HCT116 (cell line): ENCODE measurements around the gene ZMYND10. TPM values are rescaled to one million over a fixed set of nuclear protein-coding genes. Genes with fewer than 3 reads are reported as not detected.

Experiments used
- ATAC-seq: fragments of 200-7000 bp; cut with Tn5 transposase; 2 replicates; pipeline ENCODE4 v1.9.1; 2020; ENCODE audit warnings: mild to moderate bottlenecking, moderate library complexity
- BruUV-seq: library from RNA; stranded (reverse); fragments of 400-500 nt; replicated peaks from 2 replicates; lab custom pipeline; 2021; lab: Mats Ljungman, UMichigan
- CTCF ChIA-PET: fragments of 300-600 bp; sonication (Branson Sonifier 250); formaldehyde crosslinking; loops from one replicate; lab custom pipeline; 2021; ENCODE audit warnings: antibody characterized with exemption; lab: Charles Lee
- POLR2A ChIA-PET: fragments of 300-600, 350-600 bp; sonication (Branson Sonifier 250); formaldehyde crosslinking; loops from one replicate; lab custom pipeline; 2021; ENCODE audit warnings: antibody characterized with exemption; lab: Charles Lee
- RAD21 ChIA-PET, 2 experiments: fragments of 300-600 bp; sonication (Branson Sonifier 250); formaldehyde crosslinking; loops; one replicate each; lab custom pipeline; 2023; ENCODE audit warnings: low total read pairs in 2 of 2; ENCODE audit not compliant: uncharacterized antibody in 2 of 2, unreplicated experiment in 2 of 2, low non-redundant PET in 1 of 2; lab: Charles Lee
- DNase-seq: peaks from one replicate; pipeline ENCODE4 v3.0.0-alpha.2; 2010; ENCODE audit warnings: low read depth, low spot score
- H2AFZ ChIP-seq: fragments of 200-600 bp; shearing (Covaris generic), sonication (generic); 2 replicates; pipeline ENCODE4 v1.6.1; 2017; ENCODE audit warnings: low read depth, mixed run types, mixed read lengths, antibody characterized with exemption, low read length; ENCODE audit not compliant: poor library complexity, severe bottlenecking
- H3K27ac ChIP-seq: 2 replicates; pipeline ENCODE4 v1.5.1; 2012; ENCODE audit warnings: low read depth, low read length
- H3K27me3 ChIP-seq: fragments of 200-600 bp; sonication (generic); 2 replicates; pipeline ENCODE4 v1.6.1; 2016; ENCODE audit warnings: mixed run types, low read length, mixed read lengths; ENCODE audit not compliant: insufficient read depth
- H3K36me3 ChIP-seq, 2 experiments: fragments of 200-500 bp in 1 of 2; fragments of 200-600 bp in 1 of 2; sonication (Bioruptor generic) in 1 of 2; sonication (generic) in 1 of 2; 2 replicates each; pipeline versions ENCODE4 v1.5.1 to v1.6.1; 2014 to 2016; ENCODE audit warnings: low read length in 2 of 2, inconsistent platforms in 1 of 2, mixed read lengths in 1 of 2, mixed run types in 1 of 2; ENCODE audit not compliant: insufficient read depth in 2 of 2, control insufficient read depth in 1 of 2
- H3K4me1 ChIP-seq, 2 experiments: fragments of 200-600 bp in 1 of 2; sonication (generic) in 1 of 2; 2 replicates each; pipeline versions ENCODE4 v1.5.1 to v1.6.1; 2012 to 2017; ENCODE audit warnings: low read length in 2 of 2, inconsistent platforms in 1 of 2, mild to moderate bottlenecking in 1 of 2, mixed read lengths in 1 of 2, mixed run types in 1 of 2, moderate library complexity in 1 of 2; ENCODE audit not compliant: insufficient read depth in 2 of 2, control insufficient read depth in 1 of 2
- H3K4me2 ChIP-seq: fragments of 200-600 bp; sonication (generic); 2 replicates; pipeline ENCODE4 v1.6.1; 2017; ENCODE audit warnings: mixed run types, low read length, mixed read lengths
- H3K4me3 ChIP-seq, 2 experiments: fragments of 200-600 bp in 1 of 2; sonication (generic) in 1 of 2; replicated peaks in 1 of 2; 2 replicates each; pipeline ENCODE4 v1.5.1; 2011 to 2016; ENCODE audit warnings: low read length in 2 of 2, control low read depth in 1 of 2, low read depth in 1 of 2, mild to moderate bottlenecking in 1 of 2, mixed read lengths in 1 of 2, mixed run types in 1 of 2
- H3K79me2 ChIP-seq: fragments of 200-600 bp; sonication (generic); 2 replicates; pipeline ENCODE4 v1.6.1; 2017; ENCODE audit warnings: mild to moderate bottlenecking, mixed run types, low read length, moderate library complexity, mixed read lengths; ENCODE audit not compliant: insufficient read depth
- H3K9ac ChIP-seq: fragments of 200-600 bp; sonication (generic); 2 replicates; pipeline ENCODE4 v1.6.1; 2016; ENCODE audit warnings: low read length, mixed read lengths
- H3K9me2 ChIP-seq: fragments of 200-600 bp; sonication (generic), shearing (Covaris generic); 2 replicates; pipeline ENCODE4 v1.6.1; 2017; ENCODE audit warnings: mixed run types, mild to moderate bottlenecking, moderate library complexity; ENCODE audit not compliant: insufficient read depth
- H3K9me3 ChIP-seq, 2 experiments: fragments of 200-500 bp in 1 of 2; fragments of 200-600 bp in 1 of 2; sonication (Bioruptor generic) in 1 of 2; sonication (generic) in 1 of 2; 2 replicates each; pipeline ENCODE4 v1.6.1; 2014 to 2017; ENCODE audit warnings: low read length in 2 of 2, mixed read lengths in 2 of 2, inconsistent platforms in 1 of 2, low read depth in 1 of 2, mild to moderate bottlenecking in 1 of 2, mixed run types in 1 of 2, moderate library complexity in 1 of 2; ENCODE audit not compliant: control insufficient read depth in 1 of 2, insufficient read depth in 1 of 2
- H4K20me1 ChIP-seq: fragments of 200-600 bp; sonication (generic), shearing (Covaris generic); 2 replicates; pipeline ENCODE4 v1.6.1; 2017; ENCODE audit warnings: mixed run types, mild to moderate bottlenecking, moderate library complexity; ENCODE audit not compliant: insufficient read depth
- CBX3 ChIP-seq: IDR thresholded peaks from 2 replicates; pipeline ENCODE4 v1.6.1; 2012; ENCODE audit warnings: low read depth
- CEBPB ChIP-seq: IDR thresholded peaks from 2 replicates; pipeline ENCODE4 v1.6.1; 2012; ENCODE audit warnings: low read depth
- ELF1 ChIP-seq: IDR thresholded peaks from 2 replicates; pipeline ENCODE4 v1.6.1; 2012; ENCODE audit warnings: low read depth, borderline replicate concordance
- EZH2 ChIP-seq: fragments of 200-600 bp; sonication (generic); IDR thresholded peaks from 2 replicates; pipeline ENCODE4 v1.6.1; 2017; ENCODE audit warnings: antibody characterized with exemption, mixed run types
- FOSL1 ChIP-seq: IDR thresholded peaks from 2 replicates; pipeline ENCODE4 v1.6.1; 2012; ENCODE audit warnings: low read depth
- JUND ChIP-seq: IDR thresholded peaks from 2 replicates; pipeline ENCODE4 v1.6.1; 2012
- POLR2A ChIP-seq: IDR thresholded peaks from 2 replicates; pipeline ENCODE4 v1.7.0; 2011; ENCODE audit warnings: borderline replicate concordance; ENCODE audit not compliant: insufficient read depth, insufficient read length; ENCODE audit errors: extremely low read depth
- POLR2AphosphoS5 ChIP-seq: IDR thresholded peaks from 2 replicates; pipeline ENCODE4 v1.6.1; 2011; ENCODE audit warnings: mild to moderate bottlenecking, low read depth, low read length, moderate library complexity
- RAD21 ChIP-seq: IDR thresholded peaks from 2 replicates; pipeline ENCODE4 v1.6.1; 2012; ENCODE audit warnings: low read depth, mild to moderate bottlenecking
- SIN3A ChIP-seq: IDR thresholded peaks from 2 replicates; pipeline ENCODE4 v1.6.1; 2012; ENCODE audit warnings: low read depth
- SP1 ChIP-seq: IDR thresholded peaks from 2 replicates; pipeline ENCODE4 v1.6.1; 2012; ENCODE audit warnings: low read depth
- SRF ChIP-seq: IDR thresholded peaks from 2 replicates; pipeline ENCODE4 v1.6.1; 2012; ENCODE audit warnings: low read depth
- YY1 ChIP-seq: IDR thresholded peaks from 2 replicates; pipeline ENCODE4 v1.6.1; 2011; ENCODE audit warnings: low read length, low read depth, moderate library complexity, mild to moderate bottlenecking; ENCODE audit not compliant: insufficient replicate concordance; ENCODE audit errors: extremely low read depth
- ZFX ChIP-seq: fragments of 450-650 bp; IDR thresholded peaks from 2 replicates; pipeline ENCODE4 v1.6.1; 2017
- intact Hi-C: fragments of 100-400 bp; cut with micrococcal nuclease; formaldehyde crosslinking; loops from 2 replicates; pipeline ENCODE4 v1.10.0; 2022
- total RNA-seq: library from RNA; stranded (reverse); gene quantifications from one replicate; pipeline ENCODE4 v1.2.1, GENCODE V29; 2021; ENCODE audit not compliant: unreplicated experiment
- TF ChIP-seq, protein P1 (sequence below): IDR thresholded peaks from 2 replicates; pipeline ENCODE4 v1.6.1; 2012
- TF ChIP-seq, protein P2 (sequence below), 3 experiments: fragments of 200-600 bp in 1 of 3; sonication (generic) in 1 of 3; IDR thresholded peaks in 2 of 3; conservative IDR thresholded peaks in 1 of 3; 2 replicates each; pipeline ENCODE4 v1.5.1; 2012 to 2017; ENCODE audit warnings: low read depth in 2 of 3, low read length in 2 of 3, antibody characterized with exemption in 1 of 3, borderline replicate concordance in 1 of 3, control low read depth in 1 of 3, mild to moderate bottlenecking in 1 of 3, mixed read lengths in 1 of 3, mixed run types in 1 of 3, moderate library complexity in 1 of 3; ENCODE audit not compliant: insufficient read depth in 1 of 3
- TF ChIP-seq, protein P3 (sequence below): IDR thresholded peaks from 2 replicates; pipeline ENCODE4 v1.6.1; 2011; ENCODE audit warnings: mild to moderate bottlenecking, low read length, moderate library complexity; ENCODE audit not compliant: insufficient replicate concordance; ENCODE audit errors: extremely low read depth

ZMYND10 gene
- total RNA-seq, 1 experiment from 2014 or later: 3.3 TPM

DNA sequence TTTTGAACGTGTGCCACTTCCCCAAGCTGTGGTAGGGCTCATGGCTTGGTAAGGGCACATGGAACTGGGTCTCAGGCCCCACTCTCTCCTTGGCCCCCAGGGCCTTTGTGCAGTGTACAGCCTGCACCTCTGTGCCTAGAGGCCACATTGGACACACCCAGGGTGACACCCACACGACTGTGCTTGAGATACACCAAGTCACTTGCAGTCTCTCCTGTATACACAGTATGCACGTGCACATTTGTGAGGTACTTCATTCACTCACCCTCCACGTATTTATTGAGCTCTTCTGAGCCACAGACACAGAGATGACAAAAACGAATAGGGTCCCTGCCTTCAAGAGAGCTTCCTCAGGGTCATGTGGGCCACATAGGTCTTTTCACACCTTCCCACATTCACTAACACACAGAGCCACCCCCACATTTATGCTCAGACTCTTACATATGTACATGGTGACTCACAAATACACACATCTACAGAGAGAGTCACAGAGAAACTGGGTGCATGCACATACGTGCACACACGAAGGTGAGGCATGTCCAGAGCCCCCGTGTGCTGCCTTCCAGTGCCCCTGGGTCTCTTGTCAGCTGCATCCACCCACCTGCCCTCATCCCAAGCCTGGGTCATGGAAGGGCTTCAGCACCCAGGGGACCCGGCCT lies 23.6 kb upstream of the ZMYND10 start:
- Histone ChIP-seq H3K4me1 (peaks cover 8 to 22% of the 10 kb centered on the region in 2 experiments; a peak in 2 of 4 replicates), H3K79me2 (no peaks in the 10 kb centered on the region), H3K9me2 (no peaks in the 10 kb centered on the region), H3K9me3 (no peaks in the 10 kb centered on the region), H3K27me3 (no peaks in the 10 kb centered on the region), H3K9ac (no peak overlapping the region), H3K27ac (no peak overlapping the region), H2AFZ (no peak overlapping the region), H3K4me3 (no peak overlapping the region), H3K36me3 (no peaks in the 10 kb centered on the region), H3K4me2 (no peak overlapping the region), H4K20me1 (no peaks in the 10 kb centered on the region)
- TF ChIP-seq JUND (no peak), YY1 (no peak), ZFX (no peak), CBX3 (no peak)
- TF ChIP-seq, protein P1, sequence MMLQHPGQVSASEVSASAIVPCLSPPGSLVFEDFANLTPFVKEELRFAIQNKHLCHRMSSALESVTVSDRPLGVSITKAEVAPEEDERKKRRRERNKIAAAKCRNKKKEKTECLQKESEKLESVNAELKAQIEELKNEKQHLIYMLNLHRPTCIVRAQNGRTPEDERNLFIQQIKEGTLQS: no peak
- BruUV-seq: no TSS peak
- intact Hi-C loops: no loop called here
- RAD21 ChIA-PET: no interaction called here
- no peak for ATAC-seq
- no peak for DNase-seq
- POLR2A ChIA-PET: no interaction called here
- CTCF ChIA-PET: no interaction called here

DNA sequence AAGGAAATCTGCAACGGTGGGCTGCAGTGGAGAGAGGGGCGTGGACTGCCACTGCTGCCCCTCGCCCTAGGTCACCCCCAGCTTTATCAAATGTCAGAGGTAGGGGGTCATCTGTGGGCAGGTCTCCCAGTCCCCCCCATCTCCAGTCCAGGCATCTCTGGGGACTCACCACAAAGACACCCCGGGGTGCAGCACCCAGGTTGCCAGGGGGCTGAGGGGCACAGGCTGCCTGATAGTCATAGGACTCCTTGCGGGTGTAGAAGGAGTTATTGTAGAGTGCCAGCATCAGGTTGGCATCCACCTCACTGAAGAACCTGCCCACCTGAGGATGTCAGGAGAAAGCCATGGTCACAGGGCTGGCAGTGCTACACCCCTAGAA lies 20.3 kb upstream of the ZMYND10 start:
- Histone ChIP-seq H3K9ac (peak overlapping the region; percentile 59; the same call in 1 of the 2 replicates), H3K27me3 (no peaks in the 10 kb centered on the region), H3K9me3 (no peaks in the 10 kb centered on the region), H3K9me2 (no peaks in the 10 kb centered on the region), H3K79me2 (no peaks in the 10 kb centered on the region), H3K4me3 (peak overlapping the region; percentile 47 to 65), H4K20me1 (no peaks in the 10 kb centered on the region), H2AFZ (no peak overlapping the region), H3K4me1 (peaks cover 4 to 18% of the 10 kb centered on the region in 2 experiments; a peak in 2 of 4 replicates), H3K4me2 (peak overlapping the region; percentile 97), H3K27ac (peak overlapping the region; percentile 25; the same call in 1 of the 2 replicates), H3K36me3 (no peaks in the 10 kb centered on the region)
- ChIA-PET CTCF (interaction anchor here (0.9 kb wide), 1 partner anchor 13 kb away, joined by 3 read pairs; no protein-coding TSS in a partner anchor), POLR2A (no interaction called here), RAD21 (no interaction called here)
- BruUV-seq: no TSS peak
- intact Hi-C loops: no loop called here
- DNase-seq: no peak
- ATAC-seq: no peak
- TF ChIP-seq SP1: no peak
- TF ChIP-seq, protein P2, sequence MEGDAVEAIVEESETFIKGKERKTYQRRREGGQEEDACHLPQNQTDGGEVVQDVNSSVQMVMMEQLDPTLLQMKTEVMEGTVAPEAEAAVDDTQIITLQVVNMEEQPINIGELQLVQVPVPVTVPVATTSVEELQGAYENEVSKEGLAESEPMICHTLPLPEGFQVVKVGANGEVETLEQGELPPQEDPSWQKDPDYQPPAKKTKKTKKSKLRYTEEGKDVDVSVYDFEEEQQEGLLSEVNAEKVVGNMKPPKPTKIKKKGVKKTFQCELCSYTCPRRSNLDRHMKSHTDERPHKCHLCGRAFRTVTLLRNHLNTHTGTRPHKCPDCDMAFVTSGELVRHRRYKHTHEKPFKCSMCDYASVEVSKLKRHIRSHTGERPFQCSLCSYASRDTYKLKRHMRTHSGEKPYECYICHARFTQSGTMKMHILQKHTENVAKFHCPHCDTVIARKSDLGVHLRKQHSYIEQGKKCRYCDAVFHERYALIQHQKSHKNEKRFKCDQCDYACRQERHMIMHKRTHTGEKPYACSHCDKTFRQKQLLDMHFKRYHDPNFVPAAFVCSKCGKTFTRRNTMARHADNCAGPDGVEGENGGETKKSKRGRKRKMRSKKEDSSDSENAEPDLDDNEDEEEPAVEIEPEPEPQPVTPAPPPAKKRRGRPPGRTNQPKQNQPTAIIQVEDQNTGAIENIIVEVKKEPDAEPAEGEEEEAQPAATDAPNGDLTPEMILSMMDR (IDR thresholded peaks at IDR 0.05 in 2 of 3, conservative IDR thresholded peaks at IDR 0.05 in 1 of 3; ENCODE audit: borderline replicate concordance in 1 of 3, insufficient read depth in 1 of 3, low read depth in 2 of 3, low read length in 2 of 3): no peak
- TF ChIP-seq POLR2A: no peak
- TF ChIP-seq YY1: no peak
- TF ChIP-seq SRF: no peak
- no peak for TF ChIP-seq EZH2
- TF ChIP-seq, protein P1: no peak
- TF ChIP-seq, protein P3, sequence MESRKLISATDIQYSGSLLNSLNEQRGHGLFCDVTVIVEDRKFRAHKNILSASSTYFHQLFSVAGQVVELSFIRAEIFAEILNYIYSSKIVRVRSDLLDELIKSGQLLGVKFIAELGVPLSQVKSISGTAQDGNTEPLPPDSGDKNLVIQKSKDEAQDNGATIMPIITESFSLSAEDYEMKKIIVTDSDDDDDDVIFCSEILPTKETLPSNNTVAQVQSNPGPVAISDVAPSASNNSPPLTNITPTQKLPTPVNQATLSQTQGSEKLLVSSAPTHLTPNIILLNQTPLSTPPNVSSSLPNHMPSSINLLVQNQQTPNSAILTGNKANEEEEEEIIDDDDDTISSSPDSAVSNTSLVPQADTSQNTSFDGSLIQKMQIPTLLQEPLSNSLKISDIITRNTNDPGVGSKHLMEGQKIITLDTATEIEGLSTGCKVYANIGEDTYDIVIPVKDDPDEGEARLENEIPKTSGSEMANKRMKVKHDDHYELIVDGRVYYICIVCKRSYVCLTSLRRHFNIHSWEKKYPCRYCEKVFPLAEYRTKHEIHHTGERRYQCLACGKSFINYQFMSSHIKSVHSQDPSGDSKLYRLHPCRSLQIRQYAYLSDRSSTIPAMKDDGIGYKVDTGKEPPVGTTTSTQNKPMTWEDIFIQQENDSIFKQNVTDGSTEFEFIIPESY: no peak
- TF ChIP-seq POLR2AphosphoS5: no peak
- no peak for TF ChIP-seq FOSL1
- no peak for TF ChIP-seq RAD21
- no peak for TF ChIP-seq CEBPB
- no peak for TF ChIP-seq ELF1
- no peak for TF ChIP-seq SIN3A
- no peak for TF ChIP-seq CBX3
